Right lobe of liver (tissue), 4 donors: ENCODE results near the gene RHBDD1.

Experiments
- CTCF ChIP-seq, 4 donors: fragments of 200-600 bp in 3 of 4; fragments of 450-650 bp in 1 of 4; IDR thresholded peaks; one replicate each; pipeline versions ENCODE4 v1.5.1 to v1.8.0; 2016 to 2022; ENCODE audit warnings: antibody characterized with exemption in 4 of 4, mild to moderate bottlenecking in 2 of 4
- POLR2A ChIP-seq: fragments of 450-650 bp; IDR thresholded peaks from one replicate; pipeline ENCODE4 v1.6.1; 2017; ENCODE audit warnings: antibody characterized with exemption, mild to moderate bottlenecking
- donor health status: DM: no; HTN: no; CAD: no.
- donor health status: DM: no; HTN: no; CAD: no.
- donor health status: DM: no; HTN: yes; CAD: no.

GRCh38 chr2:226802573-226802972 lies 33.3 kb upstream of the RHBDD1 start:
- TF ChIP-seq CTCF (IDR thresholded peaks at IDR 0.05) (peak; percentile 69 to 77 (median 74)), POLR2A (no peak)
